CD4-positive, alpha-beta T cell treated with Interleukin-10 for 1 hour (primary cell): ENCODE results near the gene ABCC5.

Experiments used
- DNase-seq: peaks from one replicate; pipeline ENCODE4 v3.0.0-alpha.2; 2020

Gene ABCC5

GRCh38 chr3:183968666-183969245 lies 48.9 kb downstream of the ABCC5 start:
- DNase-seq: no peak

GRCh38 chr3:183967693-183968092 lies 50.0 kb downstream of the ABCC5 start:
- no peak for DNase-seq

- DNase-seq: no peak
These were observed 51.3 kb downstream of the ABCC5 start for GRCh38 chr3:183966361-183966791.

- DNase-seq: no peak
These were observed 54.9 kb downstream of the ABCC5 start for GRCh38 chr3:183962807-183963206.

GRCh38 chr3:183959214-183959613 lies 58.5 kb downstream of the ABCC5 start:
- DNase-seq: no peak

- DNase-seq: no peak
These were observed 58.9 kb downstream of the ABCC5 start for GRCh38 chr3:183958775-183959174.

- DNase-seq: no peak
These were observed 59.5 kb downstream of the ABCC5 start for GRCh38 chr3:183958226-183958625.

- no peak for DNase-seq
These were observed 62.8 kb downstream of the ABCC5 start for GRCh38 chr3:183954875-183955274.

GRCh38 chr3:183953471-183954070 lies 64.1 kb downstream of the ABCC5 start:
- no peak for DNase-seq

- DNase-seq: no peak
These were observed 66.2 kb downstream of the ABCC5 start for GRCh38 chr3:183951459-183951858.

- no peak for DNase-seq
These were observed 68.0 kb downstream of the ABCC5 start for GRCh38 chr3:183949690-183950089.

GRCh38 chr3:183946037-183946436 lies 71.6 kb downstream of the ABCC5 start:
- DNase-seq: no peak

- no peak for DNase-seq
These were observed 72.9 kb downstream of the ABCC5 start for GRCh38 chr3:183944775-183945174.

- DNase-seq: no peak
These were observed 73.9 kb downstream of the ABCC5 start for GRCh38 chr3:183943739-183944138.

GRCh38 chr3:183941216-183941615 lies 76.5 kb downstream of the ABCC5 start:
- no peak for DNase-seq

GRCh38 chr3:183937601-183938286 lies 79.9 kb downstream of the ABCC5 start:
- DNase-seq: no peak

GRCh38 chr3:183933160-183933559 lies 84.5 kb downstream of the ABCC5 start:
- no peak for DNase-seq

- DNase-seq: no peak
These were observed 85.8 kb downstream of the ABCC5 start for GRCh38 chr3:183931881-183932280.

GRCh38 chr3:183930086-183930485 lies 87.6 kb downstream of the ABCC5 start:
- no peak for DNase-seq

- DNase-seq: no peak
These were observed 90.6 kb downstream of the ABCC5 start for GRCh38 chr3:183927059-183927458.

- DNase-seq: no peak
These were observed 92.7 kb downstream of the ABCC5 start for GRCh38 chr3:183924956-183925355.

GRCh38 chr3:183924543-183924942 lies 93.1 kb downstream of the ABCC5 start:
- no peak for DNase-seq

- no peak for DNase-seq
These were observed 95.3 kb downstream of the ABCC5 start for GRCh38 chr3:183922421-183922820.

GRCh38 chr3:183921096-183921495 lies 96.6 kb downstream of the ABCC5 start:
- no peak for DNase-seq

- DNase-seq: no peak
These were observed 97.3 kb downstream of the ABCC5 start for GRCh38 chr3:183920416-183920815.
